HG02678 (cell line): ENCODE measurements around the gene PCNT.
"Not testable (repeated sequence)": the region's sequence is repeated elsewhere in the genome, so short reads cannot be mapped to it uniquely, and the experiment has no call there.

Experiments
- ATAC-seq: cut with Tn5 transposase; IDR thresholded peaks from one replicate; pipeline ENCODE4 v1.9.1; 2021; ENCODE audit warnings: mild to moderate bottlenecking, moderate library complexity; ENCODE audit not compliant: unreplicated experiment

PCNT gene

DNA sequence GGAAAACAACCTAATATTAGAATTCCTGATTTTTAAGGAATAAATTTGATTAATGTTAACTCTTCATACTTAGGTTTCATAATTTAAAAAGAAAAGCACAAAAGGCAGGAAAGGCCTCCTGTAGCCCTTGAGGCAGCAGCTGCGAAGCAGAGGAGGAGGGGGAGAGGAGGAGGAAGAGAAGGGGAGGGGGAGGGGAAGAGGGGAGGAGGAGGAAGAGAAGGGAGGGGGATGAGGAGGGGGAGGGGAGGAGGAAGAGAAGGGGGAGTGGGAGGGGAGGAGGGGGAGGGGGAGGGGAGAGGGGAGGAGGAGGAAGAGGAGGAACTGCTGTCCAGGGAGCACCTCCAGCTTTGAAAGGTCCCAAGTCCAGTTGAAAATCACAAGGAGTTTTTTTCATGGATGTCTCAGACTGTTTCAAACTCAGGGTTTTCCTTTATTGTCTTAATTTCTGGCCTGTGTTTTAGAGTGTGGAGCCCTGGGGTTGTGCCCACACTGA, 99.6 kb downstream of the PCNT start:
- no peak for ATAC-seq

DNA sequence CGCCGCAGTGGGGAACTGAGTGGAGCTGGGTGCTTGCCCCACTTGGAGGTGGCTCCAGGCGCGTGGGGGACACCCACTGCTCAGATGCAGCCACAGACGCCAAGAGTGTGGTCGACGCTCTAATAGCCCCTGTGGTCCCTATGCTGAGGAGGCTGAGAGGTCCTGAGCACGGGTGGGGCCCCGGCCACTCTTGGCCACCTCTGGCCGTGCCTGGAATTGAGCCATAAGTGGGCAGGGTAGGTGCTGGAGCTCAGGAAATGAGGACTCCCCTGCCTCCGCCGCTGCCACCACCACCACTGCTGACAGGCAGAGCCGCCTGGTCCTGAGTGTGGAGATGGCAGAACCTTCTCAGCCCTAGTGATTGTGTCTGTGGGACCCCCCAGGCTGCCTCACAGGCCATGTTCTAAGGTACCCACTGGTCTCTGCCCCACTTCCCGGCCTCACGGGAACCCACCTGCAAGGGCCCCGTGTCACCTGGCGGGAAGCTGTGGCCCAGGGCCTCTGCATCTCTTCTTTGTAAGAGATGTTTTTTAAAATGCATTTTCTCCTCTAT, 100.2 kb downstream of the PCNT start:
- ATAC-seq, result no peak

DNA sequence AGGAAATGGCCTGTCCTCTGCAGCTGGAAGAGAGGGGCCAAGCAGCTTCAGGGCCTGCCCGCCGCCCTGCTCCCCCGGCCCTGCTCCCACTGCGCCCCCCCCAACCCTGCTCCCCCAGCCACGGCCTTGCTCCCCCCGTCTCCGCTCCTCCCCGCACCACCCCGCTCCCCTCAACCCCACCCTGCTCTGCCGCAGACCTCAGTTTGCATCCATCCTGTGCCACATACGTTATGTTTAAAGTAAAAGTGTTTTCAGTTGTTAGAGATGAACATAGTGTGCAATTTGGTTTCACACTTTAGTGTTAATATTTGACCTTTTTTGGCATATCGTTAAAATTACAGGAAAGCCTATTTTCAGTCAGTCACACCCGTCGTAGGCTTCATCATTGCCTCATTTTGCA, 100.7 kb downstream of the PCNT start:
- no peak for ATAC-seq

DNA sequence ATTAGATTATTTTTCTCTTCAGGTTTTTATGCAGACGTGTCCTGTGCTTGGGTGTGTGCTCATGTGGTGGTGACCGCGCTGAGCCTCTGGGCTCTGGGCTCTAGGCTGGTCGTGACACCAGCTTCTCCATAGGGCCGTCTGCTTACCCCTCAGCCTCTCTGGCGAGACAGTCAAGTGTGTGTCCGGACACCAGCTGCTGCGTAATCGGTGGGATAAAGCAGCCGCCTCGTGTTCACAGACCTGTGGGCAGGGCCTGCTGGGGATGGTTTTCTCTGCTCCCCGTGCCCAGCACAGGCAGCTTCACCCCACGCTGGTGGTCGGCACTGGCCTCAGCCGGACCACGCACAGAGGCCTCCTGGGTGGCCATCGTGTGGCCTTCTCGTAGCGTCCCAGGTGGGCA, 101.1 kb downstream of the PCNT start:
- ATAC-seq, result no peak

DNA sequence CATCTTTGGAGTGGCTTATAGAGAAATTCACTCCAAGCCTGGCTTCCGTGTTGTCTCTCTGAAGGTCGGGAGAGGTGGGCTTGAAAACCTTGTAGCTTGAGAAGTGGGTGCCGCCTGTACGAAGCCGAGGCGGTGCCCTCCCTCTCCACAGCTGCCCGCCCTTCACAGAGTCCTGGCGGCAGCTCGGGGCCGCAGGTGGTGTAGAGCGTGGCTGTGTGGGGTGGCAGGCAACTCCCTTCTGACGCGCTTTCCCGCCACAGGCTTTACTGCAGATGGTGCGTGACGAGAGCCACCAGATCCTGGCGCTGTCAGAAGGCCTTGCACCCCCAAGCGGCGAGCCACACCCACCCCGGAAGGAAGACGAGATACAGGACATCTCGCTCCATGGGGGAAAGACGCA, 101.6 kb downstream of the PCNT start:
- no peak for ATAC-seq

DNA sequence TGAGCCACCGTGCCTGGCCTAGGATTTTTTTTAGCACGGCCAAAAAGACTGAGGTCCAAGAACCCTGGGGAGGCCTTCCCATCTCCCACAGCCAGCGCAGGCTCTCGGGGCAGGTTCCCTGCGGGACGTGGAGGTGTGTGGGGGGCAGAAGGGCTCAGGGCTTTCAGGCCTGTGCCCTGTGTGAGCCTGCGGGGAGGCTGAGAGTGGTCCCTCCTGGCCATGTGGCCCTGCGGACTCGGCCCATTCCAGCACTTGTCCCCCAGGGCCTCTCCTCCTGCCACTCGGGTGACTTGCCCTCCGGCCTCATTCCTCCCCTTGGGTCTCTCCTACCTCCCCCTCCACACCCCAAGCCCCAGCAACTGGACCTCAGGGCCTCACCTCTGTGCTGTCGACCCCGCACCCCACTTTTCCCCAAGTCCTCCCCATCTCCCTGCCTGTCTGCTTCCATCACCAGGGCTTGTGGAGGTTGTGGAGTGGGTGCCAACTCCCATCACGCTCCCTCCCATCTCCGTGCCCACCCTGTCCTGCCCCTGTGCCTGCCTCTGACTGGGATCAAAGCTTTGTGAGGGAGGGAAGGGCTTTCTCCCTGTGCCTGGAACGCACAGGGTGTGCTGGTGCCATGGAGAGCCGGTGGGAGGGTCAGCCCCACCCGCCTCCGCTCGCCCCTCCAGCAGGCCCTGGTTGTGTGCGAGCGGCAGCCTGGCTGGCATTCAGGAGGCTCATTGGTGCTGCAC, 102.5 kb downstream of the PCNT start:
- no peak for ATAC-seq

DNA sequence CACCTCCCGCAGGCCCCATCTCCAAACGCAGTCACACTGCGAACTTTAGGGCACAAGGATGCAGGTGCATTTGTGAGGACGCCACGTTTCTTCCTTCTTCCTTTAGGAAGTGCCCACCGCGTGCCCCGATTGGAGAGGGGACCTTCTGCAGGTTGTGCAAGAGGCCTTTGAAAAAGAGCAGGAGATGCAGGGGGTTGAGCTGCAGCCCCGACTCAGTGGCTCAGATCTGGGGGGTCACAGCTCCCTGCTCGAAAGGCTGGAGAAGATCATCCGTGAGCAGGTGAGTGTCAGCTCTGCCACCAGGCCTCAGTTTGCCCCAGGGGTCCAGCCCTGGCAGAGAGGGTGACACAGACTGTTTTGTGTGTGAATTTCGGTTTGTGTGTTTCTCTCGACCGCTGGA, 103.6 kb downstream of the PCNT start:
- ATAC-seq, result no peak

DNA sequence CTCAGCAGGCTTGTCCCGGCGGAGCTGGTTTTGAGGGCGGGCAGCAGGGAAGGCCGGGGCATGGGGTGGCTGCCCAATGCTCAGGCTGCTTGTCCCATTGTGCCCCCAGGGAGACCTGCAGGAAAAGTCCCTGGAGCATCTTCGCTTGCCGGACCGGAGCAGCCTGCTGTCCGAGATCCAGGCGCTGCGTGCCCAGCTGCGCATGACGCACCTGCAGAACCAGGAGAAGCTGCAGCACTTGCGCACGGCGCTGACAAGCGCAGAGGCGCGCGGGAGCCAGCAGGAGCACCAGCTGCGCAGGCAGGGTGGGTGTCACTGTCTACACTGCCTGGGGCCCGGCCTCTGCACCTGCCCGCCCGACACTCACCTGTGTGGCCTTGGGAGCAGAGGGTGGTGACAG, 104.3 kb downstream of the PCNT start:
- ATAC-seq, result no peak

DNA sequence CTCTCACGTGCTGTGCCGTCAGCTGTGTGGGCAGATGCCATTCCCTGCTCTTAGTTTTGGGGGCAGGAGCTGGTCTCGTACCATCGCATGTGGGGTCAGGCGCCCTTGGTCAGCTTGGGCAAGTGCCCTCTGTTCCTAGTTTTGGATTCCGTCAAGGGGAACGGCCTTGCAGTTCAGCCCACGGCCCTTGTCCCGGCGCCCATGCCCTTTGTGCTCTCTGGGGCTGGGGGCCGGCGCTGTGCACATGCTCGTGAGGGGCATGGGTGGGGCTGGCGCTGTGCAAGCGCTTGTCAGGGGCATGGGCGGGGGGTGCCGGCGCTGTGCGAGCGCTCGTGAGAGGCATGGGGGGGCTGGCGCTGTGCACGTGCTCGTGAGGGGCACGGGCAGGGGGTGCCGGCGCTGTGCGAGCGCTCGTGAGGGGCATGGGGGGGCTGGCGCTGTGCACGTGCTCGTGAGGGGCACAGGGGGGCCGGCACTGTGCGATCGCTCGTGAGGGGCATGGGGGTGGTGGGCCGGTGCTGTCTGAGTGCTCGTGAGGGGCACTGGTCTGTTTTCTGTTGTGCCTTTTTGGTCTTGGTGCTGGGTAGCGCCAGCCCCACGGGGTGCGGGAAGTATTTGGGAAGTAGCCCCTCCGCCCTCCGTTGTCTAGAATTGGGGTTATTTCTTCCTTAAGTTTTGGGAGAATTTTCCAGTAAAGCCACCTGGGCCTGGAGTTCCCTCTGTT, 105.2 kb downstream of the PCNT start:
- ATAC-seq, result no peak

DNA sequence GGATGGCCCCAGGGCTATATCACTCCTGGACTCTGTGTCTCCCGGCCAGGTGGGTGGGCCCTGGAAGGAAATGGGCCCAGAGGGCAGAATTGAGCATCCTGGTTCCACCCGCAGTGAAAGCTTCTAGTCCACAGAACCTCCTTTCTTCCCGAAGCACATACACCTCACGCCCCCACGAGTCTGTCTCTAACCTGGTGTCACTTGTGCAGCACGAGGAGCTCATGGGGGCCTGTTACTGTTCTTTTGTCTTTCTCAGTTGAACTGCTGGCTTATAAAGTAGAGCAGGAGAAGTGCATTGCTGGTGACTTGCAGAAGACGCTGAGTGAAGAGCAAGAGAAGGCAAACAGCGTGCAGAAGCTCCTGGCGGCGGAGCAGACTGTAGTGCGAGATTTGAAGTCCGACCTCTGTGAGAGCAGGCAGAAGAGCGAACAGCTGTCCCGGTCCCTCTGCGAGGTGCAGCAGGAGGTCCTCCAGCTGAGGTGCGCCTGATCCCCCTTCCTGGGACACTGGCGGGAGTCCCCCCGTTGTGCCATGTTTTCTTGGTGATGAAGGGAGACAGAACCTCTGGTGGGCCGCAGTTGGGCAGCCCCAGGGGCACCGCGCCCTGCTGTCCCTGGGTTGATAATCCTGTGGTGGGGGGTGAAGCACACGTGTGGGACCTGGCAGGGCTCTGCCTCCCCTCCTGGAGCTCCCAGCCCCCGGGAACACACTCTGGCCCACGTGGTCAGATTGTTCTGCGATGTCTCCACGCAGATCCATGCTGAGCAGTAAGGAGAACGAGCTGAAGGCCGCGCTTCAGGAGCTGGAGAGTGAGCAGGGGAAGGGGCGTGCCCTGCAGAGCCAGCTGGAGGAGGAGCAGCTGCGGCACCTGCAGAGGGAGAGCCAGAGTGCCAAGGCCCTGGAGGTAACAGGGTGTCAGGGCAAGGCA, 106.1 kb downstream of the PCNT start:
- ATAC-seq, result no peak

DNA sequence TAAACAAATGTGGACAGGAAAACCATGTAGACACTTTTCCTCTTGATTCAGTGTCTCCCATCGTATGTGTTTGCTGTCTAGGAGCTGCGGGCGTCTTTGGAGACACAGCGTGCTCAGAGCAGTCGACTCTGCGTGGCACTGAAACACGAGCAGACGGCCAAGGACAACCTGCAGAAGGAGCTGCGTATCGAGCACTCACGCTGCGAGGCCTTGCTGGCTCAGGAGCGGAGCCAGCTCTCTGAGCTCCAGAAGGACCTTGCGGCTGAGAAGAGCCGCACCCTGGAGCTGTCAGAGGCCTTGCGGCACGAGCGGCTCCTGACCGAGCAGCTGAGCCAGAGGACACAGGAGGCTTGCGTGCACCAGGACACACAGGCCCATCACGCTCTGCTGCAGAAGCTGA, 107.5 kb downstream of the PCNT start:
- no peak for ATAC-seq

DNA sequence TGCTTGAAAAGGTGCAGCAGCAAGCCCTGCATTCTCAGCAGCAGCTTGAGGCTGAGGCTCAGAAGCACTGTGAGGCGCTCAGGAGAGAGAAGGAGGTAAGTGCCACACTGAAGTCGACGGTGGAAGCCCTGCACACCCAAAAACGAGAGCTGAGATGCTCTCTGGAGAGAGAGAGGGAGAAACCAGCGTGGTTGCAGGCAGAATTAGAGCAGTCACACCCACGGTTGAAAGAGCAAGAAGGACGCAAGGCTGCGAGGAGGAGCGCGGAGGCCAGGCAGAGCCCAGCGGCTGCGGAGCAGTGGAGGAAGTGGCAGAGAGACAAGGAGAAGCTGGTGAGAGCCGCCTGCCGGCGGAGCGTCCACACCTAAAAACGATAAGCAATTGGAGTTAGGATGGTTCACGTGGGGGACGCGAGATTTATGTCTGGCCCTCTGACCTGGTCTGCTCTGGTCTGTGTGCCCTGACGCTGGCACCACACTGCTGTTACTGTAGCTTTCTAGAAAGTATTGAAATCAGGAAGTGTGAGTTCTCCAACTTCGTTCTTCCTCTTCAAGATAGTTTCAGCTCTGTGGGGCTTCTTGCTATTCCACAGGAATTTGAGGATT, 108.0 kb downstream of the PCNT start:
- no peak for ATAC-seq

DNA sequence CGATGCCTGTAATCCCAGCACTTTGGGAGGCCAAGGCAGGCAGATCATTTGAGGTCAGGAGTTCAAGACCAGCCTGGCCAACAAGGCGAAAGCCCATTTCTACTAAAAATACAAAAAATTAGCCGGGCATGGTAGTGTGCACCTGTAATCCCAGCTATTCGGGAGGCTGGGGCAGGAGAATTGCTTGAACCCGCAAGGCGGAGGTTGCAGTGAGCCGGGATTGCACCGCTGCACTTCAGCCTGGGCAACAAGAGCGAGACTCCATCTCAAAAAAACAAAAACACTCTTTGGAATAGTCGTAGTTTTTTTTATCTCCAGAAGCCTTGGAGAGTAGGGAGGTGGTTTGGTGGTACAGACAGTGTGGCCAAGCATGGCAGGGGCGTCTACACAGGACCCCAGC, 109.2 kb downstream of the PCNT start:
- not testable (repeated sequence) for ATAC-seq

DNA sequence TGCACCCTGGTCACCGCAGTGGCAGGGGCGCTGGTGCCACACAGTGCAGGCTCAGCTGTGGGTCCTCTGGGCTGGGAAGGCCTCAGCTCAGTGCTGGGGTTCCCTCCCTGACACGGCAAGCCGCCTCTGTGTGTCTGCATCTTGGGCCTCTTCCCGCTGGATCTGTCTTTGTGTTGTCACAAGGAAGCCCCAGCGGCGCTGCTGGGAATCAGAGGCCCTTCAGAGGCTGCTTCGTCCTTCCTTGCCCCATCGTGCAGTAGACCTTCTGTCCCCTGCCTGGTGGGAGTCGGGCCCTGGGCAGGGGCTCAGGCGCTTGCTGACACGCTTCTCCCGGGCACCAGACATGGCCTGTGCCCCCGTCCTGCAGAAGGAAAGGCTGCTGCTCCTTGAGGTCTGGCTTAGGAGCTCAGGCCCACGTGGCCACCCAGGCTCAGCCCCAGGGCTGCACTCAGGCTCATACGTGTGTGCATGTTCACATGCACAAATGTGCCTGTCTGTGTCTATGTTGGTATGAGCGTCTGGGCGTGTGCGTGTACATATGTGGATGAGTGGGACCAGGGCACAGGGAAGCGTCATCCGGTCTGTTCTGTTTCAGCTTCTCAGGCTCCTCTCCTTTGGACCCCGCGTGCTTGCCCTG, 110.5 kb downstream of the PCNT start:
- ATAC-seq, result no peak

DNA sequence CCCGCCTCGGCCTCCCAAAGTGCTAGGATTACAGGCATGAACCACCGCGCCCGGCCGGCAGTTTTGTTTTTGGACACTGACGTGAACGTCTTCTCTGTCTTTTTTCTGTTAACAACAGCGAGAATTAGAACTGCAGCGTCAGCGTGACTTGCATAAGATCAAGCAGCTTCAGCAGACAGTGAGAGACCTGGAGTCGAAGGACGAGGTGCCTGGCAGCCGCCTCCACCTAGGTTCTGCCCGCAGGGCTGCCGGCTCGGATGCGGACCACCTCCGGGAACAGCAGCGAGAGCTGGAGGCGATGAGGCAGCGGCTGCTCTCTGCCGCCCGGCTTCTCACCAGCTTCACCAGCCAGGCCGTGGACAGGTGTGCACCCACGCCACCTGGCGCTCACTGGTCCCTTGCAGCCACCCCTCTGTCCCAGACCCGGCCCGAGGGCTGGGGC, 111.9 kb downstream of the PCNT start:
- ATAC-seq, result no peak

DNA sequence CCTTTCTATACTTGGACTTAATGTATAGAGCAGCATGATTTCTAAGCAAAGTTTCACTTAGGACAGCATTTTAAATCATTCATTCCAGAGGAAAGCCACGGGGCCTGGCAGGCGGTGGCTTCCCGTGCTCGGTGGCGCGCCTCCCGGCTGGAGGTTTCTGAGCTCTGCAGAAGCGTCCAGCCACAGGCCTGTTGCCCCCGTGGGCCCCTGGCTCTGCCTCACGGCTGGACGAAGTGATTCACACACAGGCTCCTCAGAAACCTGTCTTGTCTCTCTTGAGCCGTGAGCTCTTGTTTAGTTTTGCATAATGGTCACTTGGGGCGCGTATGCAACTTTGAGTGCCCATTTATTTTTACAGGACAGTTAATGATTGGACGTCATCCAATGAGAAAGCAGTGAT, 112.7 kb downstream of the PCNT start:
- no peak for ATAC-seq

DNA sequence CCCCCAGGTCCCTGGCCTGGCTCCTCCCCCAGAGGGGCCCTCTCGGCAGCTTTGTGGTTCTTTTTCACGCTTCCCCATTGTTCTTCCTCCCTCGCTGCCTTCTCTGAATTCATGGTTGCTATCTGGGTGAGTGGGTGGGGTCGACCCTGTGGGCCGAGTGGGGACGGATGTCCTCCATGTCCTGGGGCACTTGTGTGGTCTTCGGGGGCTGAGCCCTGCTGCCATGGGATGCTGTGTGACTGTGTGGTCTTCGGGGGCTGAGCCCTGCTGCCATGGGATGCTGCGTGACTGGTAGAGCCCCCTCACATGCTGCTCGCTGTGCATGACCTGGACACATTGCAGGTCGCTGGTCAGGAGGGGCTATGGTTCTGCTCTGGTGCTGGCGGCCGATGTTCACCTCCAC, 113.1 kb downstream of the PCNT start:
- no peak for ATAC-seq

DNA sequence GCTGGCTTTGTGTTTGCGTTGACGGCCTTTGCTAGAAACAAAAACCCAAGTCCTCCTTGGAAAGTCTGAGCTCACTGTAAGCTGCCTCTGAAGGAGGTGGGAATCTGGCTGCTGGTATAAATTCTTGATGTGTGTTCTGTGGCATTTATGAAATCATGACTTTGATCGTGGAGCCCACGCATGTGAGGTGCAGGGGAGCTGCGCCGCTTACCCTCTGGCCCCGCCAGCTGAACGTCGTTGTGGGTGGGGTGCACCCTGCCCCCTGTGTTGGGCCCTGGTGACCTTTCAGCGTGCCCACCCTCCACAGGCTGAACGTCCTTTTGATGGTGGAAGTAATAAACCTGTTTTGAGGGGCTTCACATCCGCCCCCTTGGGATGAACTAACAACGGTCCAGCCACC, 113.6 kb downstream of the PCNT start:
- ATAC-seq, result no peak

DNA sequence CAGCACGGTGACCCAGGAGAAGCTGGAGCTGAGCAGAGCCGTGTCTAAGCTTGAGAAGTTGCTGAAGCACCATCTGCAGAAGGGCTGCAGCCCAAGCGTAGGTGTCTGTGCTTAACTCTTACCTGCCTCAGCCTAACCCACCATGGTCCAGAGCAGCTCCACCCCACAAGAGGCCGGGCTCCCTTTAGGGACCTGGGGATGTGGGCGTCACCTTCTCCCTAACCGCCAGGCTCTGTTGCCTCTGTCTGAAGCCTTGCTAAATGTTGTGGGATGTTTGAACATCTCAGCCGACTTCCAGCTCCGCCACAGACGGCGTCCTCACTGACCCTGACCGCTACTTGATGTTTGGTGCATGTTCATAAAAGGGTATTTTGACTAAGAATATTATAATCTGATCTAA, 114.3 kb downstream of the PCNT start:
- ATAC-seq, result no peak

DNA sequence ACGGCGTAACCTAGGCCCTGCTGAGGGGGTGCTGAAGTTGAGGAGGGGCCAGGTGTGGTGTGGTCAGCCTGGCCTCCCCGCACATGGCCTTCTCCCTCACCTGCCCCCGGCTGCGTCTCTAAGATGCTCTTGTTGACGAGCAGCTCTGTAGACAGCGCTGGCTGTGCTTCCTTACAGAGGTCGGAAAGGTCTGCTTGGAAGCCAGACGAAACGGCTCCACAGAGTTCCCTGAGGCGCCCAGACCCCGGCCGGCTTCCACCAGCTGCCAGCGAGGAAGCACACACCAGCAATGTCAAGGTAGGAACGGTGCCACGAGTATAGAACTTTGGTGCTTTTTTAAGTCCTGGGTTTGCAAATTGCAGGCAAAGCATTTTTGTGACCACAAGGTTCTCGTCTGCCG, 116.0 kb downstream of the PCNT start:
- ATAC-seq, result no peak
